RWPE1 (cell line): ENCODE results near the gene CNTNAP2.
A peak's percentile ranks its signal among the peaks of the same experiment; 100 is the strongest.

Source experiments
- CTCF ChIA-PET: fragments of 350-600 bp; sonication (Branson Sonifier 250); formaldehyde crosslinking; extraction: SDS; loops from one replicate; lab custom pipeline; 2021; lab: Yijun Ruan, JAX
- POLR2A ChIA-PET: fragments of 400-600 bp; formaldehyde crosslinking; extraction: SDS; loops from one replicate; lab custom pipeline; 2020; ENCODE audit warnings: antibody characterized with exemption; ENCODE audit not compliant: low non-redundant PET; lab: Yijun Ruan, JAX
- DNase-seq: peaks from one replicate; pipeline ENCODE4 v3.0.0; 2012; ENCODE audit warnings: low spot score
- H3K27ac ChIP-seq: fragments of 450-650 bp; 2 replicates; pipeline ENCODE4 v1.5.1; 2017
- CTCF ChIP-seq: fragments of 450-650 bp; conservative IDR thresholded peaks from 2 replicates; pipeline ENCODE4 v1.5.1; 2017; ENCODE audit warnings: low read depth, mild to moderate bottlenecking

CNTNAP2 gene

GRCh38 chr7:146960773-146961391, 844.3 kb downstream of the CNTNAP2 start:
- no peak for DNase-seq
- no peak overlapping the region for H3K27ac ChIP-seq
- ChIA-PET CTCF (interaction anchor here (0.6 kb wide), 2 partner anchors 123 to 257 kb away, joined by 3 read pairs; no protein-coding TSS in a partner anchor), POLR2A (no interaction called here)
- TF ChIP-seq CTCF, result no peak

DNA sequence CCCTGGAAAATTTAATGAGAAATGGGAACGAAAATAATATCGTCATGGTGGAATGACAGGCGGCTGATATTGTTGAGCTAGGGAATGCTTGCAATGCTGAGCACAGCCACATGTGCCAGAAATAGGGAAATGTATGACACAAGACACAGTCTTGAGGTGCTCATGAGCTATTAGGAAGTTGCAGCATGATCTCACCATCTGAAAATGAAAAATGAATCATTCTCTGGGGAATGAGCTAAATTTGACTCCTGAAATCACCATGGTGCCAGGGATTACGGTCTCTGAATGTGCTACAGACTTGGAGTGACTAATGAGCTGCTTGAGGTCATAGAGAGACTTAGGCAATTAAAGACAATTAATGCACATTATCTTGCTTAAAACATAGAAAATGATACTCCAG, 845.0 kb downstream of the CNTNAP2 start:
- POLR2A ChIA-PET, result no interaction called here
- CTCF ChIA-PET, result interaction anchor here (0.6 kb wide), 2 partner anchors 123 to 256 kb away, joined by 3 read pairs; no protein-coding TSS in a partner anchor
- TF ChIP-seq CTCF, result no peak
- peak; percentile 0 for DNase-seq
- H3K27ac ChIP-seq, result no peak overlapping the region

GRCh38 chr7:146966274-146966673, 849.7 kb downstream of the CNTNAP2 start:
- ChIA-PET CTCF (no interaction called here), POLR2A (no interaction called here)
- no peak for DNase-seq
- no peak overlapping the region for H3K27ac ChIP-seq
- no peak for TF ChIP-seq CTCF

DNA sequence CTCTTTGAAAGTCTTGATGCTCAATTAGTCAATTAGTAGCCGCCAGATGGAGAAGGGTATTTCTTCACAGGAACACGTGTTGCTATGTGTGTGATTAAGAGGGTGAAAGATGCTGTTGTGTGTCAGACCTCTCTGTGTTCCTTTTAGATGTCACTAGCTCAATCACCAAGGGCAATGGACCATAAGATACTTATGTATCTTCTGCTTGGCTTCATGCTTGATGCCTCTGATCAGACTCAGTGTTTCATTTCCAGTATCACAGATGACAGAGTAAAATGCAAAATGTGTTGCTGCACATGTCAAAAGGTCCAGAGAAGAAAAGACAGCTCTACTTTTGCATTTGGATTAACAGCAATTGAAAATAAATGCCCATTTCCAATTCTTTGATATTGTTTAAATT, 865.9 kb downstream of the CNTNAP2 start:
- ChIA-PET CTCF (no interaction called here), POLR2A (no interaction called here)
- no peak overlapping the region for H3K27ac ChIP-seq
- no peak for TF ChIP-seq CTCF
- no peak for DNase-seq

DNA sequence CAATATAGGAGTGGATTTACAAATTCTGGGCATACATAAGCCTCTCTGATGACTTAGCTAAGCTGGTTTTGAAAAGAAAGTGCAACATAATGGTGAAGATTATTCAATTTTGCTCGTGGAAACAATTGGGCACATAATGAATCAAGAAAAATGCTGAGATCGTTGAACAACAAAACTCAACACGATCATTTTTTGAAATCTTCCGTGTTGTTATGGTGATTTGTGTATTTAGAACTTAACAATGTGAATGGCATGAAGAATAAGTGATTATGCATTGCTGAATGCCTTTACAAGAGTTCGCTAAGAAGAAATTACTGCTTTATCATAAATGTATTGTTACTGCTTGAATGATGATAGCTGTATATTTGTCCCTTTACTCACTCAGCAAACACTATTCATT, 875.0 kb downstream of the CNTNAP2 start:
- CTCF ChIA-PET, result no interaction called here
- no peak overlapping the region for H3K27ac ChIP-seq
- POLR2A ChIA-PET, result no interaction called here
- no peak for TF ChIP-seq CTCF
- DNase-seq, result no peak

DNA sequence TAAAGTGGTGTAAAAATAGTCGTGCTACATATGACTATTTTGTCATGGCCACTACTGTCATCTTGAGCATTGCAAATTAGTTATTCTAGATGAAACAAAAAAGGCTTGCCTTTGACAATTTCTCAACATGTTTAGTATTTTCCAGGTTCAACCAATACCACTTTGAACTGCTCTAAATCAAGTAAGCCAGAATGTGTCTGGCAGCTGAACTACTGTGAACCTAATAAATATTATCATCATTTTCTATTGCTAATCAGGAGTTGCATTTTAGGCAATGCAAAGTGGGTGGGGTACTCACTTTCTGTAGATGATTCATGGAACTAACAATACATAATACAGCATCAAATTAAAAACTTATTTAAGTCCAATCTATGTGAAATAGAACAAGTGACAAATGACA, 877.2 kb downstream of the CNTNAP2 start:
- ChIA-PET CTCF (no interaction called here), POLR2A (no interaction called here)
- TF ChIP-seq CTCF, result no peak

More for the DNA sequence above, 877.2 kb downstream of the CNTNAP2 start:
- H3K27ac ChIP-seq, result no peak overlapping the region
- no peak for DNase-seq
